GM21381 (cell line): ENCODE measurements around the gene INSC.

ENCODE experiments used
- ATAC-seq: cut with Tn5 transposase; IDR thresholded peaks from one replicate; pipeline ENCODE4 v1.9.1; 2021; ENCODE audit warnings: mild to moderate bottlenecking, moderate library complexity; ENCODE audit not compliant: unreplicated experiment

The INSC gene

DNA sequence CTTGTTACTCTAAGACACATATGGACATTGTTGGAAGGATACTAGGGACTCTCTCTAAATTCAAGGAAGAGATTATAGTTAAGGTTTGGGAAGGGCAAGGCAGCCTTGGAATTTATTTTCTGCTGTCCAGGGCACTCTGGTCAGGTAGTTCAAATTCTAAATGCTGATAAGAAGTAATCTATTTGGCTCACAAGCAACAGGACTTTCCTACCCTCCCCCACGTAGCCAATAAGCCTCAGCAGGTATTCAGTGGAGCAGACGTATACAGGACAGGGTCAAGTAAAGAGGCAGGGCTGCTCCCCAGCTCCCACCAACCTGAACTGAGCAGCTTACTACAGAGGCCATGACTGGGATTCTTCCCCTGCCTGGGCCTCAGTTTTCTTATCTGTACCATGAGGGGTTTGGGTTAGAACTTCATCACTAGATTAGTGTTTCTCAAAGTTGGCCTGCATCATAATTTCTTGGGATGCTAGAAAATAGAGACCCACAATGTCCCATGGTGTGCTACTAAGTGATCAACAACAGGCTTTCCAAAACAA lies 6.1 kb upstream of the INSC start:
- no peak for ATAC-seq

DNA sequence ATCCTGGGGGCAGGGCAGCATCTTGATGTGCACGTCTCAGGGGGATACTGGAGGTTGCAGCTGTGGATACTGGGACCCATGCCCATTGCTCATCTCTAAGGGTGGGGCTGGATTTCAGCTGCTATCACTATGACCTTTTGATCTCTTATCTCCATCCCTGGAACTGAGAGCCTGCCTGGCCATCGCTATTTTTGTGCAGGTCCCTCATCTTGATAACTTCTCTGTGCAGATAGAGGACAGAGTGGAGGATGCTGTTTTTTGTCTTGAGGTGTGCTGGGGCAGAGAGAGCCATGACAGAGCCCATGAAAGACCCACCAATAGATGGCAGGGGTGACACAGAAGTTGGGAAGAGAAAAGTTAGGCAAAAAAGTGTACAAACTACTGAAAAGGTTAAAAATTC lies 5.1 kb upstream of the INSC start:
- no peak for ATAC-seq

DNA sequence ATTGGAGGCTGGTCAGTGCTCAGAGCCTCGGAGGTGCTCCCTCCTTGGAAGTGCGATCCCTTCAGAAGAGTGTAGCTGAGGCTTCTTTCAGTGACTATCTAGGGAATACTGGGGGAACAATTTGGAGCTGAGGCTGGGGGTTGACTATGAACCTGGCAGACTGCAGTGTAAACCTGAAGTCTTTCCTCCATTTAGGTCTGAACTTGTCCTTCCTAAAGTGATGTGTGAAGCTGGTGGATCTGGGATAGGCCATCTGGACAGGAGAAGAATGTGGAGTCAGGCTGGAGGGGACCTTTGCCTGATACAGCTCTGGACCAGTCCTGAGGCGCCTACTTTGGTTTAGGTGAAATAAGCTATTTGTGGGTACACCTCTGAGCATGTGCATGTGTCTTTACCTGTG lies 3.5 kb upstream of the INSC start:
- no peak for ATAC-seq

DNA sequence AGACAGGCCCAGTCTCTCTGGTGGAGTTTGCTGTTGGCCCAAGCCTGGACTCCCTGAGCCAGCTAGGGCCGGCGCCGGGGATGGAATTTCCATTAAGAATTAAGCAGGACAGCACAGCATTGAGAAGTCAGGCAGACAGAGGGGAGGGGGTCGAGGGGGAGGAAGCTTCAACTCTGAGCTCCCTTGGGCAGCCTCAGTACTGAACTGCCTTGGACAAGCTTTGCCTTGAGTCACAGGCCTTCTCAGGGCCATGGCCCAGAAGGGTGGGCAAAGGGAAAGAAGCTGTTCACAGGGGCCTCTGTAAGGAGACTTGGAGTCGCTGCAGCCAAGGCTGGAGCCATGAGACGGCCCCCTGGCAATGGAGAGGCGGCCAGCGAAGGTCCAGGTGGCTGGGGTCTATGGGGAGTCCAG lies 2.6 kb upstream of the INSC start:
- ATAC-seq, result no peak

DNA sequence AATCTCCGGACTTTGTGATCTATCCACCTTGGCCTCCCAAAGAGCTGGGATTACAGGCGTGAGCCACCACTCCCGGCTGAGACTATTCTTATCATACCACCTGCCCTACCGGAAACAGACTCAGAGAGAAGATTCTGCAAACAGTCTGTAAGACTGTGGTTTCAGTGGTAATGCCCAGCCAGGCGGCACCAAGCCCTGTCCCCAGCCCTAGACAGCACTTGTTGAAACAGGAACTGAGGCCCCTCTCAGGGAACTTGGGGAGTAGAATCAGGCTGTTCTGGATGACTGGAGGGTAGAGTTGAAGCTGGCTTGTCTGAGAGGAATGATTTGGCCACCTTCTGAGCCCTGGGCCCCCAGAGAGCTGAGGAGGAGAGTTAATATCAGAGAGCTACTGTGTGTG lies 1.3 kb upstream of the INSC start:
- peak; percentile 88 for ATAC-seq

- no peak for ATAC-seq
Observed at GRCh38 chr11:15115686-15116085, 963 bp downstream of the INSC start.

- no peak for ATAC-seq
Observed at GRCh38 chr11:15117751-15118150, 3.0 kb downstream of the INSC start.

DNA sequence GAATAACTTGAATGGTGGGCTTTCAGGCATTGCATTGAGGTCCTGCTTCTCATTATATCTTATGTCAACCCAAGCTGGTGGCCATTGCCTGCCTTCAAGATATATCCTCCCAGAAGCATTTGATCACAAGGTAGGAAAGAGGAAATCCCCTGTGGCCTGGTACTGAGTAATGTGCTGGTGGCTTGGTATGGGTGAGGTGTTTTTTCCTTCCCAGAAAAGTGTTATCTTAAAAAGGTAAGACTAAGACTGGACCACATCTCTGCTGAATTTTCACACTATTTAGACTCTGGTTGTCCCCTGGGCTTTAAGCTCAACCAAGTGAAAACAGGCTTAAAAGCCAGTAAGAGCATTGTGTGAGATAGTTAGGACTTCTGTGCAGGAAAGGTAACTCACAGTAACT lies 3.7 kb downstream of the INSC start:
- peak; percentile 41 for ATAC-seq

DNA sequence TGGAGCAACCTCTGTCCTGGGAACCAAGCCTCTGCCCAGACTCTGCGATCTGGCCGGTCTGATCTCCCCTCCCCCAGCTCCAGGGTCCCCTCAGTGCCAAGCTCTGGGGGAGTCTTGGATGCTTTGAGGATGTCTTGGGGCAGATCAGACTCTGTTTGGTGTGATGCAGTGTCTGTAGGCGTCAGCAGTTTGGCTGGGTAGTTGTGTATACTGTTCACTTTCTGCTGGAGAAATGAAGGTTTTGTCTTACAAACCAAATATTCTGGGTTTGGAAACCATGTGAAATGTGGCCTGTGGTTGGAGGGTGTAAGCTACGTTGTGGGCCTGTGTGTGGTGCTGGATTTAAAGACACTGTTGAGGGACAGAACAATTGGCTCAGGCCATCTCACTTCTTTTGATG lies 4.6 kb downstream of the INSC start:
- ATAC-seq, result no peak

GRCh38 chr11:15119826-15120225 lies 5.1 kb downstream of the INSC start:
- ATAC-seq, result no peak

- ATAC-seq, result no peak
Observed at GRCh38 chr11:15123849-15124248, 9.1 kb downstream of the INSC start.

DNA sequence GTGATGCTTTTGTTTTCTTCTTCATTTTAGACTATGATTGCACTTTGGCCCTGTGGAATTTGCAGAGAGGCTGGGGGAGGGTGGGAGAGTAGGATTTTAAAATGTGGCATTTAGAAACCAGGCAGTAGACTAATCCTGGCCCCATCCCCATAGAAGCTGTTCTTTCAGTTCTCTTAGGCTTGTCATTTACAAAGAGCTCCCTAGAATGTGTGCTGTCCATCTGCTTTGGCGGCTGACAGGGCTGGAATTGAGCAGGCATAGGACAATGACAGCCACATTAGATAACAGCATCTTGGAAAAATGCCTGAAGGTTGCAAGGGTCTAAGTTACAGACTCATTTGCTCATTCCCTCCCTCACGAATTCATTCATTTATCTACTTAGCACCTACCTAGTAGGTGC lies 9.8 kb downstream of the INSC start:
- ATAC-seq, result no peak

DNA sequence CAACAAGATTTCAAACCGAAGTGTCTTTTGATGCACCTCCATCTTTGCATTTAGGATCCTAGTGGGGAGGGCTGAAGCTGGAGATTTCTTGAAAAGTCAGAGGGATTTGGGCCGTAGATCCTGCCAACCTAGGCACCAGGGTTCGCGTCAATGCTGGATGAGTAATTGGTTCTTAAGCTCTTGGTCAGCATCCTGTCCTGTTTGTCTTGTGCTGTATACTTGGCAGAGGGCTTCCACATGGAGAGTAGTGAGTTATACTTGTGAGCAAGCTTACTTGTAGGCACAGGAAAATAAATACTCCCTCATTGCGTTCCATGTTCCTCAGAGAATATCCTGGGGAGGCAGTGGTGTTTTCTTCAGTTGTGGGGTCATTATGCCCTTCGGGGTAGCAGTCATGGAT lies 12.6 kb downstream of the INSC start:
- no peak for ATAC-seq

- ATAC-seq, result no peak
Observed at GRCh38 chr11:15128621-15129020, 13.9 kb downstream of the INSC start.

- ATAC-seq, result no peak
Observed at GRCh38 chr11:15136166-15136565, 21.4 kb downstream of the INSC start.

GRCh38 chr11:15139096-15139770 lies 24.5 kb downstream of the INSC start:
- ATAC-seq, result no peak

DNA sequence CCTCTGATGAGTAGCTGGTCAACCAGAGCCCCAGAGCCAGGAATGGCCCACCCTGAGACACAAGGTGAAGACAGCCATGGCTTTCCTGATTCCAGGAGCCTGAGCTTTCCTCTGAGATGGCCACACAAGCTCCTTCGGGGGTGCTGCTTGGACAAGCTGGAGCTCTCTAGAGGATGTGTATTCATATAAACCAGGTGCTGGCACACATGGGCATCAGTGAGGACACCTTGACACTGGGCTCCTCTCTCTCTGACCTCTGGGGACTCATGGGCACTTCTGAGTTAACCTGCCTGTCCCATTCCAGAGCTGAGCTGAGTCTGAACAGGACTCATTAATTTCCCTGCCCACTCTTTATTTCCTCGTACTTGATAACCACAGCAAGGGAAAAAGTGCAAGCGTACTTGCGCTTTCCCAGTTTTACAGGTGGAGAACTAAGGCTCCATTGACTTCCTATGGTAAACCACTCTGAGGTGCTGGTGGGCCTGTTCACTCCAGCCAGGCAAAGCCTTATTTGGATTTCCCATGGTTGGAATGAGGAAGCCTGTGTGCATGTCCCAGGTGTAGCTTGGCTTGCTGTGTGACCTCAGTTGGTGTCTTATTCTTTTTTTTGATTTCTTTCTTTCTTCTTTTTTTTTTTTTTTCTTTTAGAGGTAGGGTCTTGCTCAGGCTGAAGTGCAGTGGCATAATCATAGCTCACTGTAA lies 25.4 kb downstream of the INSC start:
- no peak for ATAC-seq

DNA sequence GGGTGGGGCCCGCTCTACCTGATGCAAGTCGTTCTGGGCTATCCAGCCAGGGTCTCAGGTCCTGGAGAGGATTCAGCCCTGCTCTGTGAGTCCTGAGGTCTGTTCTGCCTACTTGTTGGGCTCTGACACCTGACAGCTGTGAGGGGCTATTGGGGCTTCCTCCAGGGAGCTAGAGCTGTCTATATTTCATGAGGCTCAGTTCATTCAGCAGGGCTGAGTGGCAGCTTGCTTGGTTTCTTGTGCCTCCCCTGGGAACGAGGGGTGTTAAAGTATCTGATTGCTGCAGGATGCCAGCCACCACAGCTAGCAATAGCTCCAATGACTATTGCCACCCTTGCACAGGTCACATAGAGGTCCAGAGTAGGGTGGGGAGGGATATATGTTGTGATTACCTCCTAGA lies 26.7 kb downstream of the INSC start:
- no peak for ATAC-seq

GRCh38 chr11:15142838-15143237 lies 28.1 kb downstream of the INSC start:
- ATAC-seq, result no peak

DNA sequence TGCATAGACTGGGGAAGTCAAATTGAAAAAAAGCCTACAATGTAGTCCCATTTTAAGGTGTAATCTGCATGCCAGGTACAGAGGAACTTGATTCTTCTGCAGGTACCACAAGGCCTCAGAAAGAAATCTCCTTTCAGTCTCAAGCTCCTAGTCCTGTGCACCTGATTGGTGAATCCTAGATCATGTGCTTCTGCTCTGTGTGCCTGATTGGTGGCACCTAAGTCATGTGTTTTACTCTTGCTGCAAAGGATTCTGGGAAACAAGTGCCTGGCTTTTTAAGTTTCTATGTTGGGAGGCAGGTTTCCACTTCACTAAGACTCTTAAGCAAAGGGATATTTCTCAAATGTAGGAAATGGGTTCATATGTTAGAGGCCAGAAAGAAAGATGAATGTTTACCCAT lies 29.1 kb downstream of the INSC start:
- no peak for ATAC-seq

DNA sequence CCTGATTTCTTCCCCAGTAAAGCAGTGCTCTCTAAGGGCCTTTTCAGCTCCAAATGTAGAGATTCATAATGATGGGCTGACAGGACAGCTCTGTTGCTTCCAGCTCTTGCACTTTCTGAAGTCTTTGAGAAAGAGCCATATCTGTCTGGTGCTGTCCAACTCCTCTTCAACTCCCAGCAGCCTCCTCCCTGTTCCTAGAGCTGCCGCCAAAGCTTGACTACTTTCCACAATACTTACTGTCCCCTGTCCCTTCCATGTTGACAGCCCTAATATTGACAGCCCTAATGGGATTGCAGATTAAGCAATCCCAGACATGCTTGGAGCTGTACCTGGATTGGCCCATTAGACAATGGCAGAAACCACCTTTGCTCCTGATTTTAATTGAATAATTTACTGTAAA lies 29.6 kb downstream of the INSC start:
- ATAC-seq, result no peak

- no peak for ATAC-seq
Observed at GRCh38 chr11:15145151-15145550, 30.4 kb downstream of the INSC start.

DNA sequence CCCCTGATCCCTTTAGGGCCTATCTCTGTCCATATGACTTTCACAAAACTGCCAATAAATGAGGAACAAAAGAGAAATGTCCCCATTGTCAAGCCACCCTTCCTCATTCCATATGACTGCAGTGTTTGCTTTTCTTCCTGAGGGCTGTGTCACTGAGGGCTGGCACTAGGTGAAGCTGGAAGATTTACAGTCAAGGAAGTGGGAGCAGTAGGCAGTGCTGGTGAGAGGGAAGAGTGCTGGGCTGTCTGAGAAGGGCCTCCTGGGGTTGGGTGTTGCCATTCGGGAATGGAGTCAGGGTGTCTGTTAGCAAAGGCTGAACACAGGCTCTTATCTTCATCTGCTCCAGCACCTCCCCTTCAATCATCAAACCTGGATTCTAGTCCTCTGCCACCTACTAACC lies 30.9 kb downstream of the INSC start:
- ATAC-seq, result no peak
